T-helper 1 cell (primary cell): Measurements from ENCODE around the gene PBRM1.

Experiments
- DNase-seq, 5 donors: peaks; one replicate each; pipeline ENCODE4 v3.0.0-alpha.2; 2012 to 2020

Gene PBRM1

GRCh38 chr3:52572221-52572620 is 113.5 kb downstream of the PBRM1 start:
- DNase-seq, result no peak

GRCh38 chr3:52570076-52570475 is 115.6 kb downstream of the PBRM1 start:
- DNase-seq, result no peak

- no peak for DNase-seq
These were observed 117.6 kb downstream of the PBRM1 start for GRCh38 chr3:52568069-52568468.

- DNase-seq, result no peak
These were observed 121.7 kb downstream of the PBRM1 start for GRCh38 chr3:52563984-52564383.

- DNase-seq, result no peak
These were observed 124.5 kb downstream of the PBRM1 start for GRCh38 chr3:52561028-52561747.

GRCh38 chr3:52558436-52558835 is 127.3 kb downstream of the PBRM1 start:
- no peak for DNase-seq

- no peak for DNase-seq
These were observed 128.4 kb downstream of the PBRM1 start for GRCh38 chr3:52557011-52557960.

- no peak for DNase-seq
These were observed 130.7 kb downstream of the PBRM1 start for GRCh38 chr3:52555056-52555455.

- DNase-seq, result no peak
These were observed 131.5 kb downstream of the PBRM1 start for GRCh38 chr3:52554026-52554755.

- no peak for DNase-seq
These were observed 133.6 kb downstream of the PBRM1 start for GRCh38 chr3:52552089-52552488.

GRCh38 chr3:52551118-52551517 is 134.6 kb downstream of the PBRM1 start:
- no peak for DNase-seq

- DNase-seq, result no peak
These were observed 138.6 kb downstream of the PBRM1 start for GRCh38 chr3:52547143-52547542.

GRCh38 chr3:52546111-52546901 is 139.4 kb downstream of the PBRM1 start:
- DNase-seq, result no peak

GRCh38 chr3:52544937-52545336 is 140.8 kb downstream of the PBRM1 start:
- no peak for DNase-seq

- no peak for DNase-seq
These were observed 144.7 kb downstream of the PBRM1 start for GRCh38 chr3:52541050-52541449.

GRCh38 chr3:52539010-52539653 is 146.6 kb downstream of the PBRM1 start:
- DNase-seq, result no peak

GRCh38 chr3:52537726-52538421 is 147.8 kb downstream of the PBRM1 start:
- no peak for DNase-seq

GRCh38 chr3:52537165-52537620 is 148.5 kb downstream of the PBRM1 start:
- no peak for DNase-seq

GRCh38 chr3:52536369-52537164 is 149.1 kb downstream of the PBRM1 start, which contains the start of gene UQCC5:
Gene UQCC5 (plus strand): TSS chr3:52536605. CDS start chr3:52536756, 151 bp downstream.
- peak; percentile 94 to 99 (median 95) for DNase-seq

- no peak for DNase-seq
These were observed 149.7 kb downstream of the PBRM1 start for GRCh38 chr3:52536112-52536368.
